BJ (cell line): ENCODE data around the gene CYP4F3. TPM values are rescaled to one million over a fixed set of nuclear protein-coding genes. Genes with fewer than 3 reads are reported as not detected.

Experiments
- CTCF ChIA-PET: fragments of 350-600 bp; formaldehyde crosslinking; extraction: SDS; loops from one replicate; lab custom pipeline; 2021; ENCODE audit warnings: antibody characterized with exemption, inconsistent platforms; lab: Yijun Ruan, JAX
- POLR2A ChIA-PET: fragments of 300-600 bp; sonication (Branson Sonifier 250); formaldehyde crosslinking; extraction: SDS; loops from one replicate; lab custom pipeline; 2021; ENCODE audit warnings: antibody characterized with exemption; lab: Charles Lee
- DNase-seq: peaks from one replicate; pipeline ENCODE4 v3.0.0-alpha.2; 2011; ENCODE audit warnings: low read depth
- H3K27me3 ChIP-seq: 2 replicates; pipeline ENCODE4 v1.6.0; 2011; ENCODE audit warnings: low read length; ENCODE audit not compliant: control insufficient read depth, insufficient read depth
- H3K36me3 ChIP-seq: 2 replicates; pipeline ENCODE4 v1.5.1; 2011; ENCODE audit warnings: low read length; ENCODE audit not compliant: control insufficient read depth, insufficient read depth
- H3K4me3 ChIP-seq: 2 replicates; pipeline ENCODE4 v1.5.1; 2011; ENCODE audit warnings: low read depth, mild to moderate bottlenecking, control low read depth, low read length
- polyA plus RNA-seq: library from polyadenylated mRNA; depleted of rRNA; stranded (reverse); fragments of >200 nt; gene quantifications from 2 replicates; pipeline ENCODE4 v1.2.3, GENCODE V29; 2011
- TF ChIP-seq, protein P1 (sequence below): IDR thresholded peaks from 2 replicates; pipeline ENCODE4 v1.5.1; 2011; ENCODE audit warnings: low read depth, mild to moderate bottlenecking, control low read depth, inconsistent platforms, low read length, moderate library complexity; ENCODE audit not compliant: insufficient read depth

Gene CYP4F3
- polyA plus RNA-seq, 1 experiment = not detected

DNA sequence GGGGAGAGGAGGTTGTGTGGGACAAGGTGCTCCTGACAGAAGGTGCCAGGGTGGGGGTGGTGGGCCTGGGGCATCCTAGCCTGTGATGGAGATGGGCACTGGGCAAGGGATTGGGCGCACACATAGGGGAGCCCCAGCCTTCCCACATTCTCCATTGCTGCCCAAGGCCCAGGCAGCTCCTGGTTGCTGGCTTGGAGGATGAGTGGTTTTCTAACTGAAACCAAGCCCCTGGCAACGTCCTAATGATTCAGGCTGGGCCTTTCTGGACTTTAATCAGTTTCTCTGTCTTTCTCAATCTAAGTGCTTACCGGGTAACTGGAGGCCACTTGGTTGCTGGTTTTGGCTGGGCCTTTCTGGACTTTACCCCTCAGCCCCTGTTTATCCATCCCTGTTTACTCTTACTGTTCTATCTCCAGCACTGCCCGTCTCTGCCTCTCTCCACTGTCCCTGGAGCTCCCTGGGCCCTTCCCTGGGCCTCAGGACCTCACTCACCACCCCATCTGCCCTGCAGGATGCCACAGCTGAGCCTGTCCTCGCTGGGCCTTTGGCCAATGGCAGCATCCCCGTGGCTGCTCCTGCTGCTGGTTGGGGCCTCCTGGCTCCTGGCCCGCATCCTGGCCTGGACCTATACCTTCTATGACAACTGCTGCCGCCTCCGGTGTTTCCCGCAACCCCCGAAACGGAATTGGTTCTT is 354 bp downstream of the CYP4F3 start:
- no peak for DNase-seq
- ChIA-PET POLR2A (no interaction called here), CTCF (no interaction called here)
- H3K4me3 ChIP-seq = no peak overlapping the region
- no peaks in the 10 kb centered on the region for H3K27me3 ChIP-seq
- H3K36me3 ChIP-seq = no peaks in the 10 kb centered on the region
- TF ChIP-seq, protein P1, sequence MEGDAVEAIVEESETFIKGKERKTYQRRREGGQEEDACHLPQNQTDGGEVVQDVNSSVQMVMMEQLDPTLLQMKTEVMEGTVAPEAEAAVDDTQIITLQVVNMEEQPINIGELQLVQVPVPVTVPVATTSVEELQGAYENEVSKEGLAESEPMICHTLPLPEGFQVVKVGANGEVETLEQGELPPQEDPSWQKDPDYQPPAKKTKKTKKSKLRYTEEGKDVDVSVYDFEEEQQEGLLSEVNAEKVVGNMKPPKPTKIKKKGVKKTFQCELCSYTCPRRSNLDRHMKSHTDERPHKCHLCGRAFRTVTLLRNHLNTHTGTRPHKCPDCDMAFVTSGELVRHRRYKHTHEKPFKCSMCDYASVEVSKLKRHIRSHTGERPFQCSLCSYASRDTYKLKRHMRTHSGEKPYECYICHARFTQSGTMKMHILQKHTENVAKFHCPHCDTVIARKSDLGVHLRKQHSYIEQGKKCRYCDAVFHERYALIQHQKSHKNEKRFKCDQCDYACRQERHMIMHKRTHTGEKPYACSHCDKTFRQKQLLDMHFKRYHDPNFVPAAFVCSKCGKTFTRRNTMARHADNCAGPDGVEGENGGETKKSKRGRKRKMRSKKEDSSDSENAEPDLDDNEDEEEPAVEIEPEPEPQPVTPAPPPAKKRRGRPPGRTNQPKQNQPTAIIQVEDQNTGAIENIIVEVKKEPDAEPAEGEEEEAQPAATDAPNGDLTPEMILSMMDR = no peak

DNA sequence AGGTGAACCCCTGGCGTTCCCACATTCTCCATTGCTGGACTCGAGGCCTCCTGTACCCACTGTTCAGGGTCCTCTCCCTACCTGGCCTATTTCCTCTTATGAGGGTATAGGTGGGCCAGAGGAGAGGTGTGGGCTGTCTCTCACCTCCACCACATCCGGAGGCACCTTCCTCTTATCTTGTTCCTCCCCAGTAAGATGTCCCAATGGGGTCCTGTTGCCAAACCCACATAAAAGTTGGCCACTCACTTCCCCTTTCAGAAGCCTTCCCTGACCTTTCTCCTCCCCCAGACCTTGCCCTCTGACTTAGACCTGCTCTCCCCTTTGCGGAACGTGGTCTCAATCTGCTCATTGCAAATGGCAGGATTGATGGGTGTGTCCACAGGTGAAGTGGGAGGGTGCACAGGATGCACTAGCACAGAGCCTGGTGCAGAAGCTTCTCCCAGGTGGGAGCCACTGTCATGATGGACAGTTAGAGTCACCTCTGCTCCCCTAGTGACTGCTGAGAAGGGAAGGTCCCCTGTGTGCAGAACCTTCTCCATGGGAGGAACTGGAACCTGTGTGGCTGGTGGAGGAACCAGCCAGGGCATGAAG is 1.3 kb downstream of the CYP4F3 start:
- POLR2A ChIA-PET = no interaction called here
- CTCF ChIA-PET = no interaction called here
- DNase-seq = no peak

DNA sequence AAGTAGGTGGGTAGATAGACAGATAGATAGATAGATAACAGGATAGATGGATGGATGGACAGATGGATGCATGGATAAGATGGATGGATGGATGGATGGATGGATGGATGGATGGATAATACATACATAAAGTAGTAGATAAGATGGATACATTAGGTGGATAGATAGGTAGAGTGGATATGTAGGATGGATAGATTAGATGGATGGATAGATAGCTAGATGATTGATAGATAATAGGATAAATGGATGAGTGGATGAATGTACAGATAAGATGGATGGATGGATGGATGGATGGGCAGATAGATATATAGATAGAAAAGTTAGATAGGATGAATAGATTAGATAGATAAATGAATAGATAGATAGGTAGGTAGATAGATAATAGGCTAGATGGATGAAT is 2.1 kb downstream of the CYP4F3 start:
- Histone ChIP-seq H3K4me3 (no peak overlapping the region), H3K27me3 (no peaks in the 10 kb centered on the region), H3K36me3 (no peaks in the 10 kb centered on the region)
- no peak for DNase-seq
- TF ChIP-seq, protein P1 = no peak
- POLR2A ChIA-PET = no interaction called here
- CTCF ChIA-PET = no interaction called here

More for the DNA sequence above, 1.3 kb downstream of the CYP4F3 start:
- TF ChIP-seq, protein P1 = no peak
- Histone ChIP-seq H3K4me3 (no peak overlapping the region), H3K27me3 (no peaks in the 10 kb centered on the region), H3K36me3 (no peaks in the 10 kb centered on the region)

DNA sequence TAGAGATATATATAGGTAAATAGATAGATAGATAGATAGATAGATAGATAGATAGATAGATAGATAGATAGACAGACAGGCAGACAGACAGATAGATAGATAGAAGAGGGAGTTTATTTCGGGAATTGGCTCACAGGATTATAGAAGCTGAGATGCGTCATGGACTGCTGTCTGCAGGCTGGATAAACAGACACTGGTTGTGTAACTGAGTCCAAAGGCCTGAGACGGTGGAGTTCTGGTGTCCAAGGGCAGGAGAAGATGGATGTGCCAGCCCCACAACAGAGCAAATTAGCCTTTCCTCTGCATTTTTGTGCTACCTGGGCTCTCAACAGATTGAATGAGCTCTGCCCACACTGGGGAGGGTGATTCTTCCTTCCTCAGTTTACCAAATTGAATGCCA is 2.7 kb downstream of the CYP4F3 start:
- CTCF ChIA-PET = no interaction called here
- POLR2A ChIA-PET = no interaction called here
- no peak for DNase-seq
- Histone ChIP-seq H3K4me3 (no peak overlapping the region), H3K36me3 (no peaks in the 10 kb centered on the region), H3K27me3 (no peaks in the 10 kb centered on the region)
- TF ChIP-seq, protein P1 = no peak

DNA sequence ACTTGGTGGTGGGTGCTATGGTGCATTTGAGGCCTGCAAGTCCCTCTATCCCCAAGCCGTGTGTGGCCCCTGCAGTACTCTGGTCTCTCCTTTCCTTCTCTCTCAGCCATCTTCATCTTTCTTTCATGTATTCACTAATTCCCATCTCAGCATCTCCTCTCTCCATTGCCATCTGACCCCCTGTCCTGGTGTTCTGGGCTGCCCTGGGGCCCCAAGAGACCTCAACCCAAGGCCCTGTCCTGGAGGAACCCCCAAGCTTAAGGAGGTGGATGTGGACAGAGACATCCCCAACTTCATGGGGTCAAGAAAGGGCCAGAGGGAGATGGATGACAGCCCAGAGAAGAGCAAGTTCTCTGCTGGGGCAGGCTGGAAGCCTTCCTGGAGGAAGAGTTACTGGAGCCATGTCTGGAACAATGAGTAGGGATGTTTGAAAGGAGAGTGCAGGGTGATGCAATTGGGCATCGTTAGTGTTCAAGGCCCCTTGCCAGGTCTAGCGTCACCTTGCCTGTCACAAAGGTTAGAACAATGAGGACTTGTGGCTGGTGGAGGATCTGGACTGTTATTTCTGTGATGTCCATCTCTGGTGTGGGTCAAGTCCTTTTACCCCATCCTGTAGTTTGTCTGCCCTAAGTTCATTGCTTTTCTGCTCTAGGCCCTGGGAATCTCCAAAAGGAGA is 3.5 kb downstream of the CYP4F3 start:
- DNase-seq = no peak
- TF ChIP-seq, protein P1 = no peak
- H3K27me3 ChIP-seq = no peaks in the 10 kb centered on the region
- POLR2A ChIA-PET = no interaction called here
- H3K4me3 ChIP-seq = no peak overlapping the region
- CTCF ChIA-PET = no interaction called here
- no peaks in the 10 kb centered on the region for H3K36me3 ChIP-seq
